Endodermal cell (in vitro differentiated cells): Measurements from ENCODE around the gene XXYLT1. TPM values are rescaled to one million over a fixed set of nuclear protein-coding genes. Genes with fewer than 3 reads are reported as not detected.
A peak's percentile ranks its signal among the peaks of the same experiment; 100 is the strongest.

Experiments
- DNase-seq: peaks from one replicate; pipeline ENCODE4 v3.0.0-alpha.2; 2017
- H3K27ac ChIP-seq: 2 replicates; pipeline ENCODE4 v1.5.1; 2013; ENCODE audit warnings: mild to moderate bottlenecking, low read depth, low read length, moderate library complexity
- H3K27me3 ChIP-seq: 2 replicates; pipeline ENCODE4 v1.6.1; 2013; ENCODE audit warnings: mild to moderate bottlenecking, low read length, moderate library complexity; ENCODE audit not compliant: insufficient read depth, control insufficient read depth, poor library complexity, severe bottlenecking
- H3K36me3 ChIP-seq: 2 replicates; pipeline ENCODE4 v1.7.0; 2013; ENCODE audit warnings: mild to moderate bottlenecking, low read length, moderate library complexity; ENCODE audit not compliant: control insufficient read depth, insufficient read depth
- H3K4me1 ChIP-seq: one replicate; pipeline ENCODE4 v1.7.0; 2013; ENCODE audit warnings: low read length; ENCODE audit not compliant: control insufficient read depth, insufficient read depth
- H3K4me3 ChIP-seq: 2 replicates; pipeline ENCODE4 v1.5.1; 2013; ENCODE audit warnings: mild to moderate bottlenecking, low read length, moderate library complexity
- H3K9ac ChIP-seq: 2 replicates; pipeline ENCODE4 v1.6.1; 2013; ENCODE audit warnings: mild to moderate bottlenecking, low read length, moderate library complexity; ENCODE audit not compliant: poor library complexity, severe bottlenecking; ENCODE audit errors: extremely low read depth
- H3K9me3 ChIP-seq: 2 replicates; pipeline ENCODE4 v1.6.1; 2013; ENCODE audit warnings: mild to moderate bottlenecking, low read length, moderate library complexity; ENCODE audit not compliant: control insufficient read depth
- H3K27ac Mint-ChIP-seq: 2 replicates; pipeline ENCODE4 v1.8.0; 2020; ENCODE audit warnings: mixed read lengths
- H3K27me3 Mint-ChIP-seq: 2 replicates; pipeline ENCODE4 v1.8.0; 2021; ENCODE audit warnings: mild to moderate bottlenecking, mixed read lengths; ENCODE audit not compliant: insufficient read depth
- H3K36me3 Mint-ChIP-seq: 2 replicates; pipeline ENCODE4 v1.8.0; 2020; ENCODE audit warnings: low read depth, mixed read lengths
- H3K4me1 Mint-ChIP-seq: 2 replicates; pipeline ENCODE4 v1.8.0; 2020; ENCODE audit warnings: mixed read lengths
- H3K4me3 Mint-ChIP-seq: 2 replicates; pipeline ENCODE4 v1.8.0; 2020; ENCODE audit warnings: mild to moderate bottlenecking, moderate library complexity, mixed read lengths
- H3K9me3 Mint-ChIP-seq: 2 replicates; pipeline ENCODE4 v1.8.0; 2020; ENCODE audit warnings: mild to moderate bottlenecking, mixed read lengths
- CTCF ChIP-seq: fragments of 200-600 bp; sonication (generic); conservative IDR thresholded peaks from 2 replicates; pipeline ENCODE4 v1.5.0; 2021; ENCODE audit warnings: antibody characterized with exemption, mild to moderate bottlenecking
- WGBS, 2 experiments: methylation state at CpG; one replicate each; pipeline versions ENCODE4 v1.1.5 to v1.1.7; 2013; ENCODE audit warnings: missing lambda C conversion rate in 2 of 2, mixed read lengths in 1 of 2; ENCODE audit not compliant: insufficient coverage in 1 of 2, insufficient read length in 1 of 2; 5-methylcytosine and 5-hydroxymethylcytosine counted together
- total RNA-seq, 2 donors: library from RNA; stranded (reverse); fragmentation: NEBNext Ultra II Directional in 1 of 2; extraction: Animal tissue kit (Norgen Biotek cat#: 25700) in 1 of 2; gene quantifications; 2 replicates in 1 of 2; 3 replicates in 1 of 2; pipeline ENCODE4 v1.2.1, GENCODE V29; 2021

The XXYLT1 gene
- total RNA-seq, 2 donors from 2014 or later: 35.5 to 38.3 TPM

GRCh38 chr3:195101001-195101583, 169.9 kb downstream of the XXYLT1 start:
- peak overlapping the region; percentile 79 for H3K27ac Mint-ChIP-seq
- no peak for TF ChIP-seq CTCF
- H3K4me1 ChIP-seq: no peaks in the 10 kb centered on the region

DNA sequence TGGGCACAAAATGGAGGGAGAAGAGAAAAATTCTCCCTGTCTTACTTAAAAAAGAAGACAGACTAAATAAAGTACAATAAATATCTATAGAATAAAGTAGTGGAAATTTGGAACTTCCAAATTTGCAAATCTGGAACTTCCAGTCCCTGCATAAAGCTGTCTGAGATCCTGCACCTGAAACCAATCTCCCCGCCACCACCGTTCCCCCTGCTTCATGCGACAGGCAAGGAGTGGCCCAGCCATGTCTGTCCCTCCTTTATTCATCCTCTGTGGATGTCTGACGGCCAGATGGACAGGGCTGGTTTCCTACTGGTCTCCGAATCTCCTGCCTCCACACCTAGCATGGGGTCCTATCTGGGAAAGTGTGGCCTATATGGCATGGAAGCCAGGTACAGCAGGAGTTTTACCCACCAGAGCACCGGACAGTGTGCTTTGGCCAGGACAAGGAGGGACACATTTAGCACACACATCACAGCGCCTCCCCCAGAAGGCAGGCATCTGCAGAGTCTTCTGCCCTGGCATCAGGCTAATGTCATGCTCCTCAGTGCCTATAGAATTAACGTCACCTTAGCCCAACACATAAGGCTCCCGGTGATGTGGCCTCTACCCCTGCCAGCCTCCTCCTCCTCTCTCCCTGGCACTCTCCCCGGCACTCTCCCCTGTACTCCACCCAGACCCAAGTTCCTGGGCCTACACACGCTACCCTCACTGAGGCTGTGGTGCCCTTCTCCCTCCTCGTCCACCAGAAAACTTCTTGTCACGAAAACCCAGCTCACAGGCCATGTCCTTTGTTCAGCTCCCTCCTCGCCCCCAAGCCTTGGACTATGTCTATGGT, 170.8 kb downstream of the XXYLT1 start:
- H3K4me3 Mint-ChIP-seq: no peak overlapping the region
- H3K27ac Mint-ChIP-seq: peak overlapping the region; percentile 64
- H3K36me3 ChIP-seq: no peaks in the 10 kb centered on the region
- WGBS, 2 experiments: 95 to 98% methylated on average over 7 to 14 of the region's 14 CpGs
- no peaks in the 10 kb centered on the region for H3K9me3 ChIP-seq
- peaks cover 42% of the 10 kb centered on the region for H3K4me1 Mint-ChIP-seq
- peaks cover 3% of the 10 kb centered on the region for H3K4me1 ChIP-seq
- H3K27me3 Mint-ChIP-seq: no peaks in the 10 kb centered on the region
- no peak for DNase-seq
- no peak overlapping the region for H3K4me3 ChIP-seq
- H3K9ac ChIP-seq: no peak overlapping the region
- H3K27me3 ChIP-seq: no peaks in the 10 kb centered on the region
- peaks cover 15% of the 10 kb centered on the region for H3K36me3 Mint-ChIP-seq
- H3K9me3 Mint-ChIP-seq: no peaks in the 10 kb centered on the region
- TF ChIP-seq CTCF: no peak
- H3K27ac ChIP-seq: no peak overlapping the region

More at GRCh38 chr3:195101001-195101583, 169.9 kb downstream of the XXYLT1 start:
- WGBS, 2 experiments: 92 to 94% methylated on average over 3 to 8 of the region's 8 CpGs
- Mint-ChIP-seq H3K27me3 (no peaks in the 10 kb centered on the region), H3K9me3 (no peaks in the 10 kb centered on the region), H3K4me3 (no peak overlapping the region), H3K36me3 (peaks cover 15% of the 10 kb centered on the region), H3K4me1 (peaks cover 34% of the 10 kb centered on the region)
- H3K36me3 ChIP-seq: no peaks in the 10 kb centered on the region
- H3K9ac ChIP-seq: no peak overlapping the region
- H3K9me3 ChIP-seq: no peaks in the 10 kb centered on the region
- no peaks in the 10 kb centered on the region for H3K27me3 ChIP-seq
- H3K4me3 ChIP-seq: no peak overlapping the region
- DNase-seq: no peak
- H3K27ac ChIP-seq: no peak overlapping the region

- Mint-ChIP-seq H3K9me3 (peaks cover 3% of the 10 kb centered on the region), H3K27me3 (no peaks in the 10 kb centered on the region), H3K36me3 (peaks cover 23% of the 10 kb centered on the region), H3K4me1 (peaks cover 39% of the 10 kb centered on the region), H3K27ac (no peak overlapping the region), H3K4me3 (no peak overlapping the region)
- no peaks in the 10 kb centered on the region for H3K9me3 ChIP-seq
- H3K9ac ChIP-seq: no peak overlapping the region
- no peak for DNase-seq
- no peaks in the 10 kb centered on the region for H3K27me3 ChIP-seq
- TF ChIP-seq CTCF: no peak
- no peak overlapping the region for H3K27ac ChIP-seq
- peaks cover 3% of the 10 kb centered on the region for H3K4me1 ChIP-seq
- no peak overlapping the region for H3K4me3 ChIP-seq
- no peaks in the 10 kb centered on the region for H3K36me3 ChIP-seq
- 95 to 99% methylated on average over 15 to 16 of the region's 16 CpGs for WGBS, 2 experiments
These were observed 172.0 kb downstream of the XXYLT1 start for GRCh38 chr3:195098741-195099525.
